Measurements from ENCODE around the gene TPRN.

The TPRN gene

DNA sequence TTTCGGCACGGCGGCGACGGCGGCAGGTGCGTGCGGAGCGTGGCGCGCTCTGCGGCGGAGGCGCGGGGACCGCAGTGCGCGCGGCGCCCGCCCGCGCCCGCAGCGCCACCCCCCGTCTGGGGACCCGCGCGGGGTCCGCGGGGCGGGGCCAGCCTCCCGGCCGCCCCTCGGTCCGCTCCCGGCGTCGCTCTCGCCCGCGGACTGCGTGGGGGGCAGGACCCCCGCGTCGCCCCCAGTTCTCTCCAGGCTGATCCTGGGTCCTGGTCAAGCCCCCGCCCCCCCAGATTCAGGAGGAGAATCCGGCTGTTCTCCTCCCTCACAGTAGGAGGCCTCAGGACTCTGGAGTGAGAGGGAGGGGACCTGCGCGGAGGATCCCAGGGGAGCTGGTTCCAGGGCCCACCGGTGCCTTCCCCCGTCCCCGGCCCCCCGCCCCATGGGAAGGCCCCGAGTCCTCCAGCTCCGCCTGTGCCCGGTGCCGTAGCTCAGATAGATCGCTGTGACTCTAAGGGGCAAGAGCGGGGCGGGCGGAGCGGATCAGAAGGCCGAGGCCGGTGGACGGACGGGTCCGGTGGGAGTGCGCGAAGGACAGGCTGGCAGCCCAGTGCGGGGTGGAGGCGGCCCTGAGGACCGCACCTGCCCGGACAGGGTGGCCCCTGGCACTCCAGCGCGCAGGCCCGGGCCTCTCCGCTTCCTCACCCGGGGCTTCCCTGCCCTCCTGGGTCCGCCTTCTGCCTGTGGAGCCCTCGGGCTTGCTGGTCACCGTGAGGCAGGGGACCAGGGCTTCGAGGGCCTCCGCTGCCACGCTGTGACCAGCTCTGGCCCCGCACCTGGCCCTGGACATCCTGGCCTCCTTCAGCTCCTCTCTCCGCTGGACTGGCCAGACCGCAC, 21.9 kb upstream of the TPRN start, which contains the start of gene RNF208:
Gene RNF208 (minus strand): TSS at position 51 of the 888 bp plus-strand sequence. CDS start 1,028 bp downstream, outside the sequence.
- peaks cover 5% of the 10 kb centered on the region for H3K4me1 ChIP-seq
- no peaks in the 10 kb centered on the region for H3K27me3 ChIP-seq (ENCODE audit: control insufficient read depth, insufficient read depth, low read length)
- peak within 1 kb of the TSS; percentile 97 for H3K4me3 ChIP-seq (ENCODE audit: low read depth, low read length)
- no peaks in the 10 kb centered on the region for H3K9me3 ChIP-seq (ENCODE audit: control insufficient read depth, low read length)
- TF ChIP-seq, protein P1, sequence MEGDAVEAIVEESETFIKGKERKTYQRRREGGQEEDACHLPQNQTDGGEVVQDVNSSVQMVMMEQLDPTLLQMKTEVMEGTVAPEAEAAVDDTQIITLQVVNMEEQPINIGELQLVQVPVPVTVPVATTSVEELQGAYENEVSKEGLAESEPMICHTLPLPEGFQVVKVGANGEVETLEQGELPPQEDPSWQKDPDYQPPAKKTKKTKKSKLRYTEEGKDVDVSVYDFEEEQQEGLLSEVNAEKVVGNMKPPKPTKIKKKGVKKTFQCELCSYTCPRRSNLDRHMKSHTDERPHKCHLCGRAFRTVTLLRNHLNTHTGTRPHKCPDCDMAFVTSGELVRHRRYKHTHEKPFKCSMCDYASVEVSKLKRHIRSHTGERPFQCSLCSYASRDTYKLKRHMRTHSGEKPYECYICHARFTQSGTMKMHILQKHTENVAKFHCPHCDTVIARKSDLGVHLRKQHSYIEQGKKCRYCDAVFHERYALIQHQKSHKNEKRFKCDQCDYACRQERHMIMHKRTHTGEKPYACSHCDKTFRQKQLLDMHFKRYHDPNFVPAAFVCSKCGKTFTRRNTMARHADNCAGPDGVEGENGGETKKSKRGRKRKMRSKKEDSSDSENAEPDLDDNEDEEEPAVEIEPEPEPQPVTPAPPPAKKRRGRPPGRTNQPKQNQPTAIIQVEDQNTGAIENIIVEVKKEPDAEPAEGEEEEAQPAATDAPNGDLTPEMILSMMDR (IDR thresholded peaks at IDR 0.05) = no peak
- no peaks in the 10 kb centered on the region for H3K36me3 ChIP-seq (ENCODE audit: control insufficient read depth, insufficient read depth, low read length)
- peak within 1 kb of the TSS; percentile 75 for H3K4me2 ChIP-seq (ENCODE audit: low read length)
- H3K27ac ChIP-seq = peak within 1 kb of the TSS; percentile 88
- H3K9ac ChIP-seq = peak within 1 kb of the TSS; percentile 46
- no peaks in the 10 kb centered on the region for H3K79me2 ChIP-seq
- peak within 1 kb of the TSS; percentile 73 for H2AFZ ChIP-seq

DNA sequence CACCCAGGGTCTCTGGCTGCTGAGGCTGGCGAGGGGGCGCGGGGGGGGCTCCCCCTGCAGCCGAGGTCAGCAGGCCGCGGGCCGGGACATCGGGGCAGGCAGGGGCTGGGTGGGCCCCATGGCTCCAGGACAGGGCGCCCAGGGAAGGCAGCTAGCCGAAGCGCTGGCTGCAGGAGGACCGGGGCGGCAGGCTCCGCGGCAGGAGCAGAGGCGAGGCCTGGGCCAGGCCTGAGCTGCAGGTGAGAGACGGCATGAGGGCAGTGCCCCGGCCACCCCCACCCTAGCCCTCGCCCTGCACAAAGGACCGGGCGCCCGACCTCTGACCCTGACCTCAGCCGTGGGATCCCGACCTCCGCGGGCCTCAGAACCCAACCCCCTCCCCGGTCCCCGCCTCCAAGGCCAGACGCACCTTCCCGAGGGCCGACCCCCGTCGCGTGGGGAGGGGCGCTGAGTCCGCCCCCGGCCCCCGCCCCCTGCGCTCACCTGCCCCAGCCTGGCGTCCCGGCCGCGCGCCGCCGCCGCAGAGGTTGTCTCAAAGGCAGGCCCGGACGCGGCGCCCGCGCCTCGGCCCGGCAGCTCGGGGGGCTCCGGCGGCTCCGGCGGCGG, 21.1 kb upstream of the TPRN start:
- TF ChIP-seq, protein P1 (IDR thresholded peaks at IDR 0.05) = no peak
- H3K9ac ChIP-seq = no peak overlapping the region
- no peaks in the 10 kb centered on the region for H3K36me3 ChIP-seq (ENCODE audit: control insufficient read depth, insufficient read depth, low read length)
- no peak overlapping the region for H3K27ac ChIP-seq
- H2AFZ ChIP-seq = no peak overlapping the region
- H3K9me3 ChIP-seq (ENCODE audit: control insufficient read depth, low read length) = no peaks in the 10 kb centered on the region
- no peaks in the 10 kb centered on the region for H3K27me3 ChIP-seq (ENCODE audit: control insufficient read depth, insufficient read depth, low read length)
- peaks cover 2% of the 10 kb centered on the region for H3K4me1 ChIP-seq
- H3K79me2 ChIP-seq = no peaks in the 10 kb centered on the region
- H3K4me2 ChIP-seq (ENCODE audit: low read length) = peak overlapping the region; percentile 72
- peak overlapping the region; percentile 44 for H3K4me3 ChIP-seq (ENCODE audit: low read depth, low read length)

GRCh38 chr9:137221095-137221505, 20.6 kb upstream of the TPRN start:
- H3K4me3 ChIP-seq (ENCODE audit: low read depth, low read length) = no peak overlapping the region
- H3K9ac ChIP-seq = no peak overlapping the region
- no peak overlapping the region for H2AFZ ChIP-seq
- TF ChIP-seq, protein P1 (IDR thresholded peaks at IDR 0.05) = no peak
- H3K4me1 ChIP-seq = no peaks in the 10 kb centered on the region
- no peaks in the 10 kb centered on the region for H3K9me3 ChIP-seq (ENCODE audit: control insufficient read depth, low read length)
- H3K27me3 ChIP-seq (ENCODE audit: control insufficient read depth, insufficient read depth, low read length) = no peaks in the 10 kb centered on the region
- H3K36me3 ChIP-seq (ENCODE audit: control insufficient read depth, insufficient read depth, low read length) = no peaks in the 10 kb centered on the region
- H3K4me2 ChIP-seq (ENCODE audit: low read length) = no peak overlapping the region
- no peak overlapping the region for H3K27ac ChIP-seq
- no peaks in the 10 kb centered on the region for H3K79me2 ChIP-seq

- H3K27me3 ChIP-seq (ENCODE audit: control insufficient read depth, insufficient read depth, low read length) = no peaks in the 10 kb centered on the region
- H3K4me2 ChIP-seq (ENCODE audit: low read length) = no peak overlapping the region
- no peak overlapping the region for H3K4me3 ChIP-seq (ENCODE audit: low read depth, low read length)
- no peaks in the 10 kb centered on the region for H3K79me2 ChIP-seq
- no peaks in the 10 kb centered on the region for H3K9me3 ChIP-seq (ENCODE audit: control insufficient read depth, low read length)
- H3K27ac ChIP-seq = no peak overlapping the region
- no peaks in the 10 kb centered on the region for H3K36me3 ChIP-seq (ENCODE audit: control insufficient read depth, insufficient read depth, low read length)
- no peak overlapping the region for H2AFZ ChIP-seq
- TF ChIP-seq, protein P1 (IDR thresholded peaks at IDR 0.05) = no peak
- no peak overlapping the region for H3K9ac ChIP-seq
- no peaks in the 10 kb centered on the region for H3K4me1 ChIP-seq
These were observed 20.0 kb upstream of the TPRN start for GRCh38 chr9:137220317-137221094.
